GM19328 (cell line): Measurements from ENCODE around the gene FOXC2.
"Not testable (repeated sequence)": the region's sequence is repeated elsewhere in the genome, so short reads cannot be mapped to it uniquely, and the experiment has no call there.

Experiments
- ATAC-seq: cut with Tn5 transposase; IDR thresholded peaks from one replicate; pipeline ENCODE4 v1.9.1; 2021; ENCODE audit warnings: mild to moderate bottlenecking, moderate library complexity; ENCODE audit not compliant: unreplicated experiment

The FOXC2 gene

DNA sequence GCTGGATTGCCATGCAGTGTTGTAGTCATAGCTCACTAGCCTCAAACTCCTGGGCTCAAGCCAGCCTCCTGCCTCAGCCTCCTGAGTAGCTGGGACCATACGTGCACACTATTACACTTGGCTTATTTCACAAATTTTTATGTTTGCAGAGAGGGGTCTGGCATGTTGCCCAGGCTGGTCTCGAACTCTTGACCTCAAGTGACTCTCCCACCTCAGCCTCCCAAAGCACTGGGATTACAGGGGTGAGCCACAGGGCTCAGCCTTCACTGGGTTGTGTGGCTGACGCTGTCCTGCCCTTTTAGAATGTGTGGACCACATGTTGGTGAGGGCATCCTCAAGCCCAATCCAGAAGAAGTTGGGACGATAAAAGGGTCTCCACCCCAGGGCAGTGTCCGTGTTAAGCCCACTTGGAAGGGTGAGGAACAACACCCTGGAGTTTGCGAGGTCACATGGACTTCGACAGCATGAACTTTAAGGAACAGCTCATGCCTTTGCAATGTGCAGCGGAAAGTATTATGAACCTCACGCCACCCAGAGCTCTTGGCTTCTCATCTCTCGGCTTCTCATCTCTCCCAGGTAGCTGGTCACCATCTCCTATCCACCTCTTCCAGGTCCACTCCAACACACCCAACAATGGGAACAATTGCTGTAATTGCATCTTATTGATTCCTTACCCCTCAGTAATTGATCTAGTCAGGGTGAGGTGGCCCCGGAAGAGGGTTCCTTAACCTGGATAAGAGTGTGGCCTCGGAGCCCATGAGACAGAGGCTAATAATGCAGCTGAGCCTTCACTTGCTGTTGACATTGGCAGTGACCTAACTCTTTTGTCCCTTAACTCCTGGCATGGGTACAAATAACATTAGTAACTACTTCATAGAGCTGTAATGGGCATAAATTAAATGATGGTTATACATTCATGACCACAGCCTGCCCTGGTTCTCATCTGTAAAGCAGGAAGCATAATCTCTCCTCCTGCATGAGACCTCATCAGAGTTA lies 18.4 kb downstream of the FOXC2 start:
- ATAC-seq: no peak

DNA sequence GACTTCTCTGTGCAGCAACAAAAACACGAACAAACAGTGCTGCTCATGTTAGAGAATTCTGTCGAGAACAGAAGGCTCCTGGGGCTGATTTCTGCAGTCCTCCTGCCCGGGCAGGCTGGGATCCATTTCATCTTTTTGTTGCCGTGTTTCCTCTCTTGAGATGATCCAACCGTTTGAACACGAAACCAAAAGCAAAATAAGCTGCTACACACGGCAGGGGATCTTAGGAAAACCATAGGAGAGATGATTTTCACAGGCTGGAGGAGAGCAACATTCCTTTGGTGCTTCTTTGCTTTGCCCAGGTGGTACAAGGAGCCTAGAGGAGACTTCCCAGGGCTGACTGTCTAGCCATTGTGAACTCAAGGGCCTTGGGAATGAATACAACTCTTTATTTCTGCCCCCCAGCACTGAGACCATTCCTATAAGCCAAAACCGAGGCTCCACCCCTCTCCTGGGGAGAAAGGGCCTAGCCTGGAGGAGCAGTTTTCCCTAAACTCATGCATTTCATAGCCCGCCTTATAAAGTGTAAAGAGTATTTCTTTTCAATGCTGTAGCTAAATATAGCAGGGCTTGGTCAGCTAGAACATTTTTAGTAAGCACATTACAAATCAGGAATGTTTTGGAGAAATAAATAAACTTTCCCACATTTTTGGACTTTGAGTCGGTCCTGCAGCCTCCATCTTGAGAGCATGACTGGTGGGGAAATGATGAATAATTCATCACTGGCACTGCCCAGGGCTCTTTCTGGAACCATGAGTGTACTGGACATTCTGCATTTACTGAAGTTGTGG lies 19.4 kb downstream of the FOXC2 start:
- no peak for ATAC-seq

DNA sequence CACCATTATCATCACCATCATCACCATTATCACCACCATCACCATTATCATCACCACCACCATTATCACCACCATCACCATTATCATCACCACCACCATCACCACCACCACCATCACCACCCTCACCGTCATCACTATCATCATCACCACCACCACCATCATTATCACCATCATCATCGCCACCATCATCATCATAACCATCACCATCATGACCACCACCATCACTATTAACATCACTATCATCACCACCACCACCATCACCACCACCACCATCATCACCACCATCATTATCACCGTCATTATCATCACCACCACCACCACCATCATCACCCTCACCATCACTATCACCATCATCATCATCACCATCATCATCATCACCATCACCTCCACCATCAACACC lies 20.9 kb downstream of the FOXC2 start:
- ATAC-seq: no peak

DNA sequence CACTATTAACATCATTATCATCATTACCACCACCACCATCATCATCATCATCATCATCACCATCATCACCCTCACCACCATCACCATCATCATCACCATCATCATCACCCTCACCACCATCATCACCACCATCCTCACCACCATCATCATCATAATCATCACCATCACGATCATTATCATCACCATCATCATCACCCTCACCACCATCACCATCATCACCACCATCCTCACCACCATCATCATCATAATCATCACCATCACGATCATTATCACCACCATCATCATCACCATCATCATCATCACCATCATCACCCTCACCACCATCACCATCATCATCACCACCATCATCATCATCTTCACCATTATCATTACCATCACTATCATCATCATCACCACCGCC lies 21.3 kb downstream of the FOXC2 start:
- not testable (repeated sequence) for ATAC-seq

DNA sequence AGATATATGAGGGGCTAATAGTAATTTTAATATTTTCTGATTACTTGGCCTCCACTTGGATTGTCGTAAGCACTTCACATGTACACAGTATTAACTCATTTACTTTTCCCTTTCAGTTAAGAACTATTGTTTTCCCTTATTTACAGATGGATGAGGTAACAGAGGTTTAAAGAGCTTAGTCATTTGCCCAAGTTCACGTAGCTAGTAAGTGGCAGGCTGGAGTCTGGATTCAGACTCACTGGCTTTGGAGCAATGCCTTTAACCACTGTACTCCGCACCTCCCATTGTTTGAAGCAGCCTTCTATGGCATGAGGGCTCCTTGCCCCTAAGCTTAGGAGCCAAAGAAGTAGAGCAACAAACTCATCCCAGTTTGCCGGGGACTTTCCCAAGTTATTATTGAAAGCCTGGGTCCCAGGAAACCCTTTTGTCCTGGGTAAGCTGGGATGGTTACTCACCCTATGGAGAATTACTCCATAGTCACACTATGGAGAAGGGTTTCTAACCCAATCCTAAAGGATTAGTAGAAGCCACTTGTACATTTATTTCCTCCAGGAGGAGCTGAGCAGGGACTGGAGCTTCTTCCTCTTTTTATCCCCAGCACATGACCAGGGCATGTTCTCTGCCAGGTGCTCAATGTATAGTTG lies 24.0 kb downstream of the FOXC2 start:
- ATAC-seq: no peak

DNA sequence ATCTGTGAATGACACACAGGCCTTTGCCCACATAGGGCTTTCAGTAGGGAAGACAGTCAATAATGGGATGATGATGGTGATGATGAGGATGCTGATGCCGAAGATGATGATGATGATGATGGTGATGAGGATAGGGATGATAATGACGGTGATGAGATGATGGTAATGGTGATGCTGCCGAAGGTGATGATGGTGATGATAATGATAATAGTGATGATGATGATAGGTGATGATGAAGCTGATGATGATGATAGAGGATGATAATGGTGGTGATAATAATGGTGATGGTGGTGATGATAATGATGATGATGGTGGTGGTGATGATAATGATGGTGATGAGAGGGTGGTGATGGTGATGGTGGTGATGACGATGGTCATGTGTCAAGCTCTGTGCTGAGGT lies 24.6 kb downstream of the FOXC2 start:
- no peak for ATAC-seq

DNA sequence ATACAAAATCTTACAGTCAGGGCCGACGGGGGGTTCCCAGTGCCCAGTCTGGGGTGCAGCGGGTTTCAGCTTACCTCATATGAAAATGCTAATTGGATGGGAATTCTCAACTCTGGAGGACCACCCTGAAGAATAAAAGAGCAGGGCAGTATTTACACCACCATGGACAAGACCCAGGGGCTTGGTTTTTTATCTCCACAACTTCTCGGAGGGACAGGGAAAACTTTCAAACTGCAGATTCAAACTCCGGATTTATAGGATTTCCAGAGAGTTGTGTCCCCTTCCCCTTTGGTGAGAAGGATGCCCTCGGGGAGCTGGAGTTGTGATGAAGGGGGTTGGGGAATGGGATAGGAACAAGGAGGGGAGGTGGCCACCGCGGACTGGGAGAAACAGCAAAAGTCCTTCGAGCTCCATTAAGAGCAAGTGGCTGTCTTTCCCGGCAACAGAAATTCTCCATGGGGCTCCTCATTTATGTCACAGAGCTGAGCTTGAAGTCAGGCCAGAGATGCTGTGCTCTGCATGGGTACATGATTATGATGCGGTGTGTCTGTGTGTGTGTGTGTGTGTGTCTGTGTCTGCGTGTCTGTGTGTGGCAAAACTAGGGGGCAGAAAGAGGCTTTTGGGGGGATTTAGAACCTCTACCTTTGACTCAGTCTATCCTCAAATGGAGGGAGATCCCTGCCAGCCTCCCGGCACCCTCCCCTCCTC lies 27.4 kb downstream of the FOXC2 start:
- no peak for ATAC-seq

DNA sequence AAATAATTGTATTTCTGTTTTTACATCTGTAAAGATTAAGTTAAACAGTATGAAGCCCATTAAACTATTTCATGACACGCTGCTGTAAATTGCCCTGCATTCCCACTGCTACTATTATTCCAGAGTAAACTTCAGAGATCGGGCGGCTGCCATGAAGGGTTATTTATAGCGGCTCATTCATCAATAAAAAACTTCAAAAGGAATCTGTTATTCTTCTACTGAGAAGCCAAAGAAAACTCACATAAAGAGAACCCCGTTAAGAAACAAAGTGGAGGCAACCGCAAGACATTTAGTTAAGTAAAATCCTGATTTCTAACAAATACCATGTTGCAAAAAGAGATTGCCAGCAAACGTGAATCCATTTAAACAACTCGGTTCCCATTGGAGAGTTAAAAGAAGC lies 28.1 kb downstream of the FOXC2 start:
- no peak for ATAC-seq

DNA sequence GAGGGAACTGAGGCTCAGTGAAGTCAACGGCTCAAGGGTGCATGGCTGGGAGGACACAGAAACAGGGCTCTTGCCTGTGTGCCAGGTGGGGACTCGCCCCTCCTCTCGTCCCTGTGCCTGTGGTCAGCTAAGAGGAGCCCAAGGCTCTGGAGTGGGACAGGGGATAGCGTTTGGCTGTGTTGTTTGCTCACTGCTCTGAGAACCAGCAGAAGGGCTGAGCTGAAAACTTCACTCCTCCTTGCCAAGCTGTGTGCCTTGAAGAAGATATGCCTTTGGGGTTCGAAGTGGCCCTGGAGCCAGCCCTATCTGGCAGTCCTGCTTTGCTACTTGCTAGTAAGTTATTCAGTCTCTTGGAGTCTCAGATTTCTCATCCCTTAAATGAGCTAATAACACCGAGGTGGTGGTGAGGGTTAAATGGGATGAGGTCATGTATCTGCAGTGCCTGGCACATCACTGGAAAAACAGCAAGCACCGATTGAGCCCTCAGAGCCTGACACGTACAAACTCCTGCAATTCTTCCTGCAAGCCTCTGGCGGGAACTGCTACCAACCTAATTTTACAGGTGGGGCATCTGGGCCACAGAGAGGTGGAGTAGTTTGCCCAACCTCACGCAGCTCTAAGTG lies 29.5 kb downstream of the FOXC2 start:
- no peak for ATAC-seq

DNA sequence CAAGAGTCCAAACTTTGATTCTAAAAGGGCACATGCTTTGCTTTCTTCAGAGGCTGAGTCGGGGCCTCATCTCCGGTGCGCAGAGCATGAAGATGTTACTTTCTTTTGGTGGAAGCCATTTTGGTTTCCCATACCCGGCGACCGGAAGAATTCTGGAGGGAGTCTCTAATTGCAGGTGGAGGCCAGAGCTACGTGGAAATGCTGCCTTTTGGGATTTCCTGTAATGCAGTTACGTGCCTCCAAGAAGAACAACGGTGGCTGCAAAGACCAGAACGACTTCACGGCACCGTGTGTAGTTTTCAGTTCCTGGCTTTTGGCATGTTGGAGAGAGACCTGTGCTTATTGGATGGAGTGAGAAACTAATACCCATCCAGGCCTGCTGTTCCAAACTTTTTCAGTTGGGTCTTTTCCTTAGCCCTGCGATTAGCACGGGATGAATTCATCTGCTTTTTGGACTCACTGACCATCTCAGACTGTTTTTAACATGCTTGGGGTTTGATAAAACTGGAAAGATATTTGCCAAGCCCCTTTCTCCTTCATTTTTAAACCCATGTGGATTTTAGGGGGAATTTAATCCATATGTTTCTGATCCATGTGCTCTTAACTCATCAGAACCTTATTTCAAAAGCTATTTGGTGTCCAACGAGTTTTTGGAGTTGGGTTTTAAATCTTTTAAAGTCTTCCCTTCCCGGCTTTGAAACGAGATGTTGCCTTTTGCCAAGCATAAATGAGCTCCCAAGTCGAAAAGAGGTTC lies 30.7 kb downstream of the FOXC2 start:
- ATAC-seq: no peak

DNA sequence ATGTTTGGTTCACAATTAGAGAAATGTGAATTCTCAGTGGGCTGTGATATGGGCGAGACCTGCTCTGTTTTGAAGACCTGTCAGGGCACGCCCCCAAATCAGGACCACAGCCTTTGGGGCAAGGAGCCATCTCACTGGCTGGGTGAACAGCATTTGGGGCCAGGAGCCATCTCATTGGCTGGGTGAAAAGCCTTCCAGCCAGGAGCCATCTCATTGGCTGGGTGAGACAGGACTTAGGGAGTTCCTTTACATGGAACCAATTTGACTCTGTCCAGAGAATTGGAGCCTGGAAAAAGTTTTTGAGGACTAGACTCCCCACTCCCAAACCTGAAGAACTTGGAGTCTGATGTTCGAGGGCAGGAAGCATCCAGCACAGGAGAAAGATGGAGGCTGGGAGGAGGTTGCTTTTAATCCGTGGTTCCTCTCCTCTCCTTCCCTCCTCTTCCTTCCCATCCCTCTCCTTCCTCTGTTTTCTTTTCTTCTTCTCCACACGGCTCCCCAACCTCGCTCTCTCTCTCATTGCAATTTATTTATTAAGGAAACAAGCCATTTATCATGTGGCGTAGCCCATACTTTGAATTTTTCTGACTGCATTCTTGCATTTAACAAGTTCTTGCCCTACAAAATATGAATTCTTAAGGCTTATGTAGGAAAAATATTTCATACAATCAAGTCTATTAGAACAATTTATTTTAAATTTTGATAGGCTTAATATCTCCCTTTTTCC lies 31.4 kb downstream of the FOXC2 start:
- no peak for ATAC-seq

DNA sequence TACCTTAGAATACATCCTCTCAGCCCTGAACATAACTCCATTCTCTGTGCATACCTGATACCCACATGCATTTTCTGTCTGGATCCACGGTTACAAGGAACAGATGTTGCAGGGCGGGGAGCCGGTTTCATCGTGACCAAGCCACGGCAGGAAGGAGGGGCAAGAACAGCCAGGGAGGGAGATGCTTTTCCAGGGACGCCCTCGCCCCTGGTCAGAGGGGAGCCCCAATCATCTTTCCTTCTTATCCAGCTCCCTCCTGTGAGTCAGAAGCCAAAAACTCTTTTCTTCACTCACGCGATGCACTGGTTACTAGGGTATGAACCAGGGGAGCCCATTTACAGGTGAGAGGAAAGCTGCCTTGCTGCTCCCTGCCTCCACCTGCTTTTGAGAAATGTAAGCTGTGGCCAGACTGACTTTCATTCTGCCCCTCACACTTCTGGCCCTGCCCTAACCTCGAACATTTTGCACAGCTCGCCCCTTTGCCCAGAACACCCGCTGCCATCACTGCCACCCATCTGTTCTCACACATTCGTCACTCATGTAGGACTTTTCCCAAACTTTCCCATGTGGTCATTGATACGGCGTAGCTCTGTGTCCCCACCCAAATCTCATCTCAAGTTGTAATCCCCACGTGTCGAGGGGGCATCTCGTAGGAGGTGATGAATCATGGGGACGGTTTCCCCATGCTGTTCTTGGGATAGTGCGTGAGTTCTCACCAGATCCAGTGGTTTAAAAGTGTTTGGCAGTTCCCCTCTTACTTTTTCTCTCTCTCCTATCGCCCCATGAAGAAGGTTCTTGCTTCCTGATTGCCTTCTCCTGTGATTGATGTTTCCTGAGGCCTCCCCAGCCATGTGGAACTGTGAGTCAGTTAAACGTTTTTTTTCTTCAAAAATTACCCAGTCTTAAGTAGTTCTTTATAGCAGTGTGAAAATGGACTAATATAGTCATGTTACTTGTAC lies 32.3 kb downstream of the FOXC2 start:
- no peak for ATAC-seq

DNA sequence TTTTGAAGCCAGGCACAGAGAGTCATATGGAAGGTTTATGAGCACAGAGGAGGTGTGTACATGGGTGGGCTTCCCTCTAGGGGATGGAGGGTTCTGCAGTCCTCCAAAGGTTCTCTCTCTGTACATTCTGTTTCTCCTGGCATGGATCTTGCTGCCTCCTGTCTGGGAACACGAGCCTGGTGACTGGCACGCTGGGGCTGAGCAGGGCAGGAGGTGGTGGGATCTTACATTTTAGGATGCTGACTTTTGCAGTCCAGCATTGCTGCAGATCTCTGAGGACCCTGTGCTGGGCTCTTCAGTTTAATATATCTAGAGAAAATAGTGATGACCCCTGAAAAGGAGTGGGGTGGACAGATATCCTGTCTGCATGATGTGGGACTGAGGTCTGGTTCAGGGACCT lies 34.7 kb downstream of the FOXC2 start:
- ATAC-seq: no peak

DNA sequence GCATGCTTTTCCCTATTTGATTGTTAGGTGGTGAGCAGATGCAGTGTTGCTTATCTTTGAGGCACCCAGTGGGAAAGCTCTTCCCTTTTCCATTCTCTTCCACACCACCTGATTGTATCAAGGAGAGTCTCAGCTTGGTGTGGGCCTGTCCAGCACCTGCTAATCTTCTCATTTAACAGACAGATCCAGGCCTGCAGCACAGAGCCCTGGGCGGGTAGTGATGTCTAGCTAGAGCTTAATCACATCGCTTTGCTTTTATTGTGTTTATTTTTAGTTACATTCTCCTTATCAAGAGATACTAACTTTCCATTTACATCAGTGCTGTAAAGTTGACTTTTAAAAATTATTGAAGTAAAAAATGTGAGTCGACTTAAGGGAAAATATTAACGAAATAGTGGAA lies 35.9 kb downstream of the FOXC2 start:
- ATAC-seq: no peak

DNA sequence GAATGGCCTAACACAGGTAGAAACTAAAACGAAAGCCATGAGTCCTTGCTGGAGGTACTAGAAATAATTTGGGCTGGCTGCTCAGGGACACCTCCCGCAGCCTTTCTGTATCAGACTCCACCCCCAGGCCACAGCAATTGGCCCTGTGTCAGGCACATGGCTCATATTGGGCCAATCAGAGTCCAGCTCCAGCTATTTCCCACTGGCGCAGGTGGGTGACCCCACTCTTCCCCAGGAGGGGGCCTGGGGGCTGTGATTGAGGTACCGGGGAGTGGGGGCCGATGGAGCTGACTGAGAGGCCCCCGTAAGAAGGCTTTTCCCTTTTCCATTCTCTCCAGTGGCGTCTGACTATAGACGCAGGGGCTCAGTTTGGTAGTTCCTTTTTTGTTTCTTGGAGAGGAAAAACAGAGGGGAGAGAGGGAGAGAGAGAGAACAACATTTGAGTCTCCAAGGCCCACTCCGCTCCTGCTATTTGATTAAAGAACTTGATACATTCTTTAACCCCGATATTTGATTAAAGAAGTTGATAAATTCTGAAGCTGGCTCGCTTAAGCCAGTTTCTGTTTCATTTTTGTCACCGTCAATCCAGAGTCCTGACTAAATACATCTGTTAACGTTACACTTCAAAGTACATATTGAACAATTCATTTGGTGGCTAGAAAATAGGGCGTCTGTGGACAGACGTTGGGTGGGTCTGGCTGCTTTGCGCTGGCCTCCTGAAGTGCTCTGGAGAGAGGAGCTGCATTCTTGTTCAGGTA lies 38.0 kb downstream of the FOXC2 start:
- no peak for ATAC-seq

DNA sequence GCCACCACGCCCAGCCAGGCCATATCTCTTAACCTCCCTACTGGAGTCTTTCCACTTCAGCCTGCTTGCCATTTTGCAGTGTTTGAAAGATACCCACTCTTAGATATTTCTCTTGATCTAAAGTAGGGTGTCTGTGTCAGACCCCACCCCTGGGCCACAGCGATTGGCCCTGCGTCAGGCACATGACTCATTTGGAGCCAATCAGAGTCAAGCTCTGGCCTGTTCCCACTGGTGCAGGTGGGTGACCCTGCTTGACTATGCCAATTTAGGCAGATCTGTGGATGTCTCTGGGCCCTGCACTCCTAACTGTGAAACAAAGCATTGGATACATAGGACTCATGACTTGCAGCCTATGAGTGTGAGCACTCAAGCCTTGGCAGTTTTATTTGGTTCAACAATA lies 39.3 kb downstream of the FOXC2 start:
- no peak for ATAC-seq

DNA sequence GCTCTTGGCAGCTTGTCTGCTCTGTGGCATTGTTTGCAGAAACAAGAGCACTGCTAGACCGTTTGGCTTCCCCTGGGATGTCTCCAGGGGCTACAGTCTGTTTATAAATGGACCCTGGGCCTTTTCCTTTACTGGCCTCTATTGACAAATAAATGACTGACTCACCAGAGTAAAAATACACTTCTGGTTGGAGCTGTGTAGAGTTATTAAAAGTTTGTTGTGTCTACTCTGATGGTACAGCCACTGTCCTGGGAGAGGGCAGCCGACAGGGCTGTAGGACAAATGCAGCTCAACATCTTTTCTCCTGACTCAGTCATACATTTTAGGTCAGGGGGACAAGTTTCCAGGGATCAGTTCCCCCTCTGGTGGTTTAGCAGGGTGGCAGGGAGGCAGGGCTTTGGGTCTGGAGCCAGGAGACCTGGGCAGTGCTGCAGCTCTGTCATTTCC lies 41.7 kb downstream of the FOXC2 start:
- no peak for ATAC-seq
